MCF 10A (cell line): ENCODE results near the gene XPO6. TPM values are rescaled to one million over a fixed set of nuclear protein-coding genes. Genes with fewer than 3 reads are reported as not detected.
A peak's percentile ranks its signal among the peaks of the same experiment; 100 is the strongest.
"Not testable (repeated sequence)": the region's sequence is repeated elsewhere in the genome, so short reads cannot be mapped to it uniquely, and the experiment has no call there.

Source experiments
- BruUV-seq: library from RNA; stranded (reverse); fragments of 400-500 nt; replicated peaks from 2 replicates; lab custom pipeline; 2021; lab: Mats Ljungman, UMichigan
- CTCF ChIA-PET: fragments of 300-600 bp; sonication (Branson Sonifier 250); formaldehyde crosslinking; extraction: SDS; loops from one replicate; lab custom pipeline; 2021; ENCODE audit warnings: antibody characterized with exemption, inconsistent platforms; lab: Yijun Ruan, JAX
- POLR2A ChIA-PET: fragments of 300-600, 350-650 bp; sonication (Branson Sonifier 250); formaldehyde crosslinking; extraction: SDS; loops from one replicate; lab custom pipeline; 2020; ENCODE audit warnings: antibody characterized with exemption, inconsistent platforms; lab: Yijun Ruan, JAX
- DNase-seq: peaks from one replicate; pipeline ENCODE4 v3.0.0-alpha.2; 2018; ENCODE audit not compliant: unreplicated experiment
- H3K27ac Mint-ChIP-seq: one replicate; pipeline ENCODE4 v1.8.0; 2022; ENCODE audit warnings: mild to moderate bottlenecking, low read depth, mixed read lengths; ENCODE audit not compliant: unreplicated experiment
- H3K27me3 Mint-ChIP-seq: one replicate; pipeline ENCODE4 v1.8.0; 2022; ENCODE audit warnings: mixed read lengths; ENCODE audit not compliant: insufficient read depth, unreplicated experiment
- H3K36me3 Mint-ChIP-seq: one replicate; pipeline ENCODE4 v1.8.0; 2022; ENCODE audit warnings: mild to moderate bottlenecking, moderate library complexity, mixed read lengths; ENCODE audit not compliant: insufficient read depth, unreplicated experiment
- H3K4me1 Mint-ChIP-seq: one replicate; pipeline ENCODE4 v1.8.0; 2022; ENCODE audit warnings: mixed read lengths; ENCODE audit not compliant: insufficient read depth, unreplicated experiment
- H3K4me3 Mint-ChIP-seq: one replicate; pipeline ENCODE4 v1.8.0; 2022; ENCODE audit warnings: mild to moderate bottlenecking, moderate library complexity, mixed read lengths; ENCODE audit not compliant: unreplicated experiment
- H3K9me3 Mint-ChIP-seq: one replicate; pipeline ENCODE4 v1.8.0; 2022; ENCODE audit warnings: mixed read lengths; ENCODE audit not compliant: unreplicated experiment
- intact Hi-C: fragments of 100-400 bp; cut with micrococcal nuclease; formaldehyde crosslinking; loops from 2 replicates; pipeline ENCODE4 v1.14.1; 2022
- total RNA-seq: library from RNA; stranded (reverse); gene quantifications from 2 replicates; pipeline ENCODE4 v1.2.3, GENCODE V29; 2022
- TF ChIP-seq, protein P1 (sequence below): fragments of 200-600 bp; IDR thresholded peaks from one replicate; pipeline ENCODE4 v1.8.0; 2022; ENCODE audit warnings: antibody characterized with exemption, mild to moderate bottlenecking; ENCODE audit not compliant: unreplicated experiment

Gene XPO6
- total RNA-seq, 1 experiment from 2014 or later = 200 TPM

DNA sequence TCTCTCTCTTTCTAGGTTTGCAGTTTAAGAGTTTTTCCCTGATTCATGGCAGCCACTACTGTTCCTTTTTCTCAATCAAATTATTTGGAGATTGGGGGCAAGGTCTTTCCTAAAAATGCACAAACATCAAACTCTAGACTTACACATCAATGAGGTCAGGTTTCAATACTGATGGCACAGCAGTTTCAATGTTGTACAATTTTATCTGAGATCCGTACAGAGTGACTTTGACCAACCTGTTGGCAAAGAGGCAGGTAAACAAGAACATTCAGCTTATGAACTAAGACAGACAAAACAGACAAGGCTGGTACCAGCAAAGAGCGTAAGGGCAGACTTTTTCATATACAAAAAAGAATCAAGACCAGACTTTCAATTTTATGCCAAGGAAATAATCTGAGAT, 90.2 kb downstream of the XPO6 start:
- no peak for DNase-seq
- no TSS peak for BruUV-seq
- no peaks in the 10 kb centered on the region for H3K27me3 Mint-ChIP-seq
- ChIA-PET POLR2A (no interaction called here), CTCF (no interaction called here)
- TF ChIP-seq, protein P1, sequence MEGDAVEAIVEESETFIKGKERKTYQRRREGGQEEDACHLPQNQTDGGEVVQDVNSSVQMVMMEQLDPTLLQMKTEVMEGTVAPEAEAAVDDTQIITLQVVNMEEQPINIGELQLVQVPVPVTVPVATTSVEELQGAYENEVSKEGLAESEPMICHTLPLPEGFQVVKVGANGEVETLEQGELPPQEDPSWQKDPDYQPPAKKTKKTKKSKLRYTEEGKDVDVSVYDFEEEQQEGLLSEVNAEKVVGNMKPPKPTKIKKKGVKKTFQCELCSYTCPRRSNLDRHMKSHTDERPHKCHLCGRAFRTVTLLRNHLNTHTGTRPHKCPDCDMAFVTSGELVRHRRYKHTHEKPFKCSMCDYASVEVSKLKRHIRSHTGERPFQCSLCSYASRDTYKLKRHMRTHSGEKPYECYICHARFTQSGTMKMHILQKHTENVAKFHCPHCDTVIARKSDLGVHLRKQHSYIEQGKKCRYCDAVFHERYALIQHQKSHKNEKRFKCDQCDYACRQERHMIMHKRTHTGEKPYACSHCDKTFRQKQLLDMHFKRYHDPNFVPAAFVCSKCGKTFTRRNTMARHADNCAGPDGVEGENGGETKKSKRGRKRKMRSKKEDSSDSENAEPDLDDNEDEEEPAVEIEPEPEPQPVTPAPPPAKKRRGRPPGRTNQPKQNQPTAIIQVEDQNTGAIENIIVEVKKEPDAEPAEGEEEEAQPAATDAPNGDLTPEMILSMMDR = no peak
- no peak overlapping the region for H3K4me3 Mint-ChIP-seq
- no peaks in the 10 kb centered on the region for H3K9me3 Mint-ChIP-seq
- intact Hi-C loops = no loop called here
- H3K27ac Mint-ChIP-seq = no peak overlapping the region
- no peaks in the 10 kb centered on the region for H3K4me1 Mint-ChIP-seq
- H3K36me3 Mint-ChIP-seq = peaks cover 79% of the 10 kb centered on the region

DNA sequence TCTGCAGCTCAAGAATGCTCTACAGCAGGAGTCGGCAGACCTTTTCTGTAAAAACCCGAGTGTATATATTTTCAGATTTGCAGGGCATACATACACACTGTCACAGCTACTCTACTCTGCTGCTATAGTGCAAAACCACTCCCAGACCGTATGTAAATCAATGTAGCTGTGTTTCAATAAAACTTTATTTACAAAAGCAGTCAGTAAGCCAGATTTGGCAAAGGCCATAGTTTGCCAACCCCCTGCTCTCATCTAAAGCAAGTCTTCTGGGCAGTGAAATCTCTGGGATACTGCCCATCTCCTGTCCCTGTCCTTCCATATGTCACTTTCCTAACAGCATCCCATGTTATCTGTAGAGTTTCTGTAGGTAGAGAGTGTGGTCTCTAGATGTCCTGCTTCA, 91.0 kb downstream of the XPO6 start:
- H3K27ac Mint-ChIP-seq = no peak overlapping the region
- POLR2A ChIA-PET = no interaction called here
- H3K4me1 Mint-ChIP-seq = no peaks in the 10 kb centered on the region
- no TSS peak for BruUV-seq
- no peaks in the 10 kb centered on the region for H3K27me3 Mint-ChIP-seq
- no peak for DNase-seq
- no peak overlapping the region for H3K4me3 Mint-ChIP-seq
- H3K36me3 Mint-ChIP-seq = peaks cover 81% of the 10 kb centered on the region
- no peaks in the 10 kb centered on the region for H3K9me3 Mint-ChIP-seq
- CTCF ChIA-PET = interaction anchor here (1.0 kb wide), 1 partner anchor 9 kb away, joined by 3 read pairs; no protein-coding TSS in a partner anchor
- intact Hi-C loops = no loop called here
- TF ChIP-seq, protein P1 = no peak

DNA sequence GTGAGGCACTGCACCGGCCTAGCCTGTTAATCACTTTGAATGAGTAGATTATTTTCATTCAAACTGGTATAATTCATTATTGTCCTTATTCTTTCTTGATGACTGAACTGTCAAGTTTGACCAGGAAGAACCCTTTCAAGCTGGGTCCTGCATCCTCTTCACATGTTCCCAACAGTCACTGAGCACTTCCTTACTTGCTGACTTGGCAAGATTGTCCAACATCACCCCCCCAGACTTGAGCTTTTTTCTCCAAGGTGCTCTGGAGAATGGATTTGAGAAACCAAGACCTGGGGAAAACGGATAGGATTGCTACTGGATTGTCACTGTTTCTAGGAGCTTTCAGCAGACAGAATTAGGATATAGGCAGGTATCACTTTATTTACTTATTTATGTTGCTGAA, 93.1 kb downstream of the XPO6 start:
- POLR2A ChIA-PET = interaction anchor here (1.0 to 1.5 kb wide), 2 partner anchors 11 to 12 kb away, joined by 4 to 8 read pairs; no protein-coding TSS in a partner anchor
- H3K27me3 Mint-ChIP-seq = no peaks in the 10 kb centered on the region
- TF ChIP-seq, protein P1 = no peak
- peaks cover 79% of the 10 kb centered on the region for H3K36me3 Mint-ChIP-seq
- CTCF ChIA-PET = interaction anchor here (0.7 kb wide), 1 partner anchor 35 kb away, joined by 4 read pairs; no protein-coding TSS in a partner anchor
- no peaks in the 10 kb centered on the region for H3K9me3 Mint-ChIP-seq
- intact Hi-C loops = no loop called here
- no peak for DNase-seq
- BruUV-seq = no TSS peak
- no peaks in the 10 kb centered on the region for H3K4me1 Mint-ChIP-seq
- H3K27ac Mint-ChIP-seq = peak overlapping the region; percentile 6
- no peak overlapping the region for H3K4me3 Mint-ChIP-seq

DNA sequence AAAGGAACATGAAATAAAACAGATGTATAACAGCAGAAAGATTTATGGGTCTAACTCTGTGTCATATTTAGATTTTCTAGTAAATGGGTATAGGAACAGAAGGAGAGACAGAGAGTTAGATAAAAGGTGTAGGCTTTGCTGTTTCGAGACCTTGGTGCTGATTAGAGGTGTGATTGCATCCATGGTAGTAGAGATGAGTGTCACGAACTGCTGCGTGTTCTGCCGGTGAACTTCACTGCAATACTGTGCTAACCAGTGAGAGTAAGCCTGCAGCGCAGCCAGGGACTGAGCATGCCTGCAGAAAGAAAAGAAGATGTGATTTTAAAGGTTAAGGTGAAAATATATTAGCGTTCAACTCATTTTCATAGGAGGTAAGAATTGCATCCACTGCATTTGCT, 94.6 kb downstream of the XPO6 start:
- H3K9me3 Mint-ChIP-seq = no peaks in the 10 kb centered on the region
- H3K4me3 Mint-ChIP-seq = no peak overlapping the region
- H3K27ac Mint-ChIP-seq = no peak overlapping the region
- intact Hi-C loops = no loop called here
- peaks cover 80% of the 10 kb centered on the region for H3K36me3 Mint-ChIP-seq
- no peak for DNase-seq
- no peaks in the 10 kb centered on the region for H3K4me1 Mint-ChIP-seq
- TF ChIP-seq, protein P1 = no peak
- ChIA-PET POLR2A (no interaction called here), CTCF (interaction anchor here (0.6 kb wide), 1 partner anchor 30 kb away, joined by 4 read pairs; no protein-coding TSS in a partner anchor)
- no peaks in the 10 kb centered on the region for H3K27me3 Mint-ChIP-seq
- no TSS peak for BruUV-seq

DNA sequence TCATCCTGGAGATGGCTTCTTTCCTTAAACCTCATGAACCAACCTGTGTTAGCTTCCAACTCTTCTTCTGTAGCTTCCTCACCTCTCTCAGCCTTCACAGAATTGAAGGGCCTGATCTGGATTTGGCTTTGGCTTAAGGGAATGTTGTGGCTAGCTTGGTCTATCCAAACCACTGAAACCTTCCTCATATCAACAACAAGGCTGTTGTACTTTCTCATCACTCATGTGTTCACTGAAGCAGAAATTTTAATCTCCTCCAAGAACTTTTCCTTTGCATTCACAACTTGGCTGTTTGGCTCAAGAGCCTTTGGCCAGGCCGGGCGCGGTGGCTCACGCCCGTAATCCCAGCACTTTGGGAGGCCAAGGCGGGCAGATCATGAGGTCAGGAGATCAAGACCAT, 95.9 kb downstream of the XPO6 start:
- POLR2A ChIA-PET, CTCF ChIA-PET, H3K4me1 Mint-ChIP-seq, H3K27ac Mint-ChIP-seq, intact Hi-C loops, H3K9me3 Mint-ChIP-seq, H3K4me3 Mint-ChIP-seq, BruUV-seq, DNase-seq, H3K27me3 Mint-ChIP-seq: not testable (repeated sequence)
- peaks cover 80% of the 10 kb centered on the region for H3K36me3 Mint-ChIP-seq
